K562 (cell line): ENCODE data around the gene NACC1. TPM values are rescaled to one million over a fixed set of nuclear protein-coding genes. Genes with fewer than 3 reads are reported as not detected.
A peak's percentile ranks its signal among the peaks of the same experiment; 100 is the strongest.

Experiments
- ARID1B ChIP-seq: fragments of 450-650 bp; IDR thresholded peaks from 2 replicates; pipeline ENCODE4 v1.6.1; 2016; ENCODE audit warnings: antibody characterized with exemption, mild to moderate bottlenecking, inconsistent platforms
- BDP1 ChIP-seq: IDR thresholded peaks from 3 replicates; pipeline ENCODE4 v1.6.1; 2011; ENCODE audit not compliant: insufficient read length, insufficient read depth
- EGR1 ChIP-seq: fragments of 450-650 bp; conservative IDR thresholded peaks from 2 replicates; pipeline ENCODE4 v1.6.1; 2017; ENCODE audit warnings: mild to moderate bottlenecking
- ESRRB ChIP-seq: fragments of 250-450 bp; sonication (Bioruptor Pico); IDR thresholded peaks from 2 replicates; pipeline ENCODE4 v1.5.0; 2020; ENCODE audit warnings: mild to moderate bottlenecking, moderate library complexity, borderline replicate concordance
- ETV5 ChIP-seq: sonication (generic); formaldehyde crosslinking; IDR thresholded peaks from 2 replicates; pipeline ENCODE4 v1.4.0; 2020; ENCODE audit warnings: low read depth, mild to moderate bottlenecking, missing genetic modification reagents
- HEY1 ChIP-seq: fragments of 250-450 bp; sonication (Bioruptor Pico); IDR thresholded peaks from 2 replicates; pipeline ENCODE4 v1.5.0; 2020; ENCODE audit warnings: mild to moderate bottlenecking, moderate library complexity, borderline replicate concordance
- ILF3 ChIP-seq: fragments of 450-650 bp; IDR thresholded peaks from 2 replicates; pipeline ENCODE4 v1.6.1; 2018; ENCODE audit warnings: antibody characterized with exemption, mild to moderate bottlenecking, moderate library complexity, borderline replicate concordance
- KLF10 ChIP-seq: fragments of 250-450 bp; sonication (Bioruptor Pico); IDR thresholded peaks from 2 replicates; pipeline ENCODE4 v1.6.1; 2021; ENCODE audit warnings: matching md5 sums
- PHB ChIP-seq: fragments of 250-450 bp; sonication (Bioruptor Pico); IDR thresholded peaks from 2 replicates; pipeline ENCODE4 v1.5.0; 2021
- PHF21A ChIP-seq: fragments of 450-650 bp; IDR thresholded peaks from 2 replicates; pipeline ENCODE4 v1.6.1; 2017; ENCODE audit warnings: low read depth, borderline replicate concordance
- PHF8 ChIP-seq: fragments of 200-600 bp; sonication (generic); IDR thresholded peaks from 2 replicates; pipeline ENCODE4 v1.6.1; 2012; ENCODE audit warnings: mixed run types, mild to moderate bottlenecking, inconsistent platforms, low read length, moderate library complexity, borderline replicate concordance
- SETDB1 ChIP-seq: IDR thresholded peaks from one replicate; pipeline ENCODE4 v1.6.1; 2012; ENCODE audit warnings: low read length, control low read depth, inconsistent platforms
- ZNF121 ChIP-seq: sonication (generic); formaldehyde crosslinking; conservative IDR thresholded peaks from 2 replicates; pipeline ENCODE4 v1.8.0; 2022; ENCODE audit warnings: missing genetic modification reagents
- polyA plus RNA-seq, 8 experiments: library from polyadenylated mRNA; depleted of rRNA in 4 of 8; stranded (reverse) in 5 of 8; unstranded in 3 of 8; fragments of >200 nt; fragmentation: Nextera tagmentation in 2 of 8; fragmentation: Illumina TruSeq in 1 of 8; extraction: Ambion mirVana in 2 of 8; extraction: Trizol in 1 of 8; gene quantifications; 2 replicates each; pipeline versions ENCODE4 v1.2.1 to v1.2.3, GENCODE V29; 2011 to 2014; ENCODE audit warnings: inconsistent platforms in 1 of 8, missing spikeins in 1 of 8
- total RNA-seq, 7 experiments: library from RNA; depleted of rRNA in 6 of 7; stranded (reverse); fragments of >200 nt in 6 of 7; fragmentation: Illumina TruSeq in 2 of 7; extraction: Trizol in 2 of 7; gene quantifications; 2 replicates each; pipeline versions ENCODE4 v1.2.1 to v1.2.3, GENCODE V29; 2011 to 2021; ENCODE audit warnings: low replicate concordance in 1 of 7
- TF ChIP-seq, protein P1 (sequence below): fragments of 250-450 bp; sonication (Bioruptor Pico); IDR thresholded peaks from 2 replicates; pipeline ENCODE4 v1.8.0; 2022; ENCODE audit warnings: inconsistent platforms, mild to moderate bottlenecking, moderate library complexity, borderline replicate concordance
- TF ChIP-seq, protein P2 (sequence below): fragments of 250-450 bp; sonication (Bioruptor Pico); IDR thresholded peaks from 2 replicates; pipeline ENCODE4 v1.5.0; 2021
- TF ChIP-seq, protein P3 (sequence below), 2 experiments: fragments of 450-650 bp in 1 of 2; sonication (generic) in 1 of 2; formaldehyde crosslinking in 1 of 2; IDR thresholded peaks; 2 replicates each; pipeline versions ENCODE4 v1.7.1 to v1.9.0; 2016 to 2022; ENCODE audit warnings: inconsistent platforms in 1 of 2, mild to moderate bottlenecking in 1 of 2, missing genetic modification reagents in 1 of 2

Gene NACC1
- total and polyA plus RNA-seq, 9 of the 15 experiments (the other 6 are each of a cell fraction or from before 2014, with no cell fraction given), result 0.04 to 96.6 (median 25.8) TPM

DNA sequence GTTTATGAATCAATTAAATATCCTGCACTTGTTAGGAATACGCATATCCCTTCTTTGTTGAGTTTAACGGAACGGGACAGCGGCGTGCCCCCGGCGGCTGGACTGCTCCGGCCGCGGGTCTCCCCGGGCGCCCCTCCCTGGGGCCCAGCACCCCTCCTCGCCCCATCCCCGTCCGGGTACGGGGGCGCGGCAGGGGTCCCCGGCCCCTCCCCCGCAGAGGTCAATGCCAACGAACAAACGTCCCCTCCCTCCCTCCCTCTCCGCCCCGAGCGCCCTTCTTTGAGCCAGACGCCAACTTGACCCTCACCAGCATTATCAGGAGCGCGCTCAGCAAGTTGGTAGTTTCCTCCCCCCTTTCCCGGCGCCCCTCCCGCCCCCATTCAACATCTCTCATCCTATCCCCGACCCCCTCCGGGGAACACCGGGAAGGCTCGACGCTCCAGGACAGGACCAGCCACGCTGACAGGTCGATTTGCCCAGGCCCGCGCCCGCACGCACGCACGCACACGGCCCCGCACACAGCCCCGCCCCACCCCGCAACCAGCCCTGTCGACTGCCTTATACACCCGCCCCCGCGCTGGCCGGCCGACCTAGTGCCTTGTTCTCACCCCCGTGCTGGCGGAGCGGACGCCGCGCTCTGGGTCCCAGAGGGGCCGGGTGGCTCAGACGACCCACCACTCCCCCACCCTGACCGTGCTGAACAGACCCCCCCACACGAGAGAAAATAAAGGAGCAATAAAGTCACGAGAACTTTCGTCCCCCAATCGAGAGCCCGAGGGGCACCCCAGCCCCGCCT, 20.4 kb upstream of the NACC1 start (continued):
- peak; percentile 84; the same call in 1 of the 2 replicates for TF ChIP-seq ESRRB (CRISPR knock-in tag)
- TF ChIP-seq ZNF121 (CRISPR knock-in tag), result no peak
- TF ChIP-seq ARID1B, result no peak
- TF ChIP-seq ETV5 (CRISPR knock-in tag), result 0 out of 2 replicates have a peak, but pooled peaks have one; percentile 6
- TF ChIP-seq, protein P1, sequence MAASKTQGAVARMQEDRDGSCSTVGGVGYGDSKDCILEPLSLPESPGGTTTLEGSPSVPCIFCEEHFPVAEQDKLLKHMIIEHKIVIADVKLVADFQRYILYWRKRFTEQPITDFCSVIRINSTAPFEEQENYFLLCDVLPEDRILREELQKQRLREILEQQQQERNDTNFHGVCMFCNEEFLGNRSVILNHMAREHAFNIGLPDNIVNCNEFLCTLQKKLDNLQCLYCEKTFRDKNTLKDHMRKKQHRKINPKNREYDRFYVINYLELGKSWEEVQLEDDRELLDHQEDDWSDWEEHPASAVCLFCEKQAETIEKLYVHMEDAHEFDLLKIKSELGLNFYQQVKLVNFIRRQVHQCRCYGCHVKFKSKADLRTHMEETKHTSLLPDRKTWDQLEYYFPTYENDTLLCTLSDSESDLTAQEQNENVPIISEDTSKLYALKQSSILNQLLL, result no peak
- TF ChIP-seq PHF8, result no peak; the same call in 1 of the 2 replicates
- TF ChIP-seq, protein P2, sequence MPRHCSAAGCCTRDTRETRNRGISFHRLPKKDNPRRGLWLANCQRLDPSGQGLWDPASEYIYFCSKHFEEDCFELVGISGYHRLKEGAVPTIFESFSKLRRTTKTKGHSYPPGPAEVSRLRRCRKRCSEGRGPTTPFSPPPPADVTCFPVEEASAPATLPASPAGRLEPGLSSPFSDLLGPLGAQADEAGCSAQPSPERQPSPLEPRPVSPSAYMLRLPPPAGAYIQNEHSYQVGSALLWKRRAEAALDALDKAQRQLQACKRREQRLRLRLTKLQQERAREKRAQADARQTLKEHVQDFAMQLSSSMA (CRISPR knock-in tag), result peak; percentile 66; the same call in 1 of the 2 replicates
- peak; percentile 91 for TF ChIP-seq EGR1
- no peak for TF ChIP-seq SETDB1
- TF ChIP-seq, protein P3, sequence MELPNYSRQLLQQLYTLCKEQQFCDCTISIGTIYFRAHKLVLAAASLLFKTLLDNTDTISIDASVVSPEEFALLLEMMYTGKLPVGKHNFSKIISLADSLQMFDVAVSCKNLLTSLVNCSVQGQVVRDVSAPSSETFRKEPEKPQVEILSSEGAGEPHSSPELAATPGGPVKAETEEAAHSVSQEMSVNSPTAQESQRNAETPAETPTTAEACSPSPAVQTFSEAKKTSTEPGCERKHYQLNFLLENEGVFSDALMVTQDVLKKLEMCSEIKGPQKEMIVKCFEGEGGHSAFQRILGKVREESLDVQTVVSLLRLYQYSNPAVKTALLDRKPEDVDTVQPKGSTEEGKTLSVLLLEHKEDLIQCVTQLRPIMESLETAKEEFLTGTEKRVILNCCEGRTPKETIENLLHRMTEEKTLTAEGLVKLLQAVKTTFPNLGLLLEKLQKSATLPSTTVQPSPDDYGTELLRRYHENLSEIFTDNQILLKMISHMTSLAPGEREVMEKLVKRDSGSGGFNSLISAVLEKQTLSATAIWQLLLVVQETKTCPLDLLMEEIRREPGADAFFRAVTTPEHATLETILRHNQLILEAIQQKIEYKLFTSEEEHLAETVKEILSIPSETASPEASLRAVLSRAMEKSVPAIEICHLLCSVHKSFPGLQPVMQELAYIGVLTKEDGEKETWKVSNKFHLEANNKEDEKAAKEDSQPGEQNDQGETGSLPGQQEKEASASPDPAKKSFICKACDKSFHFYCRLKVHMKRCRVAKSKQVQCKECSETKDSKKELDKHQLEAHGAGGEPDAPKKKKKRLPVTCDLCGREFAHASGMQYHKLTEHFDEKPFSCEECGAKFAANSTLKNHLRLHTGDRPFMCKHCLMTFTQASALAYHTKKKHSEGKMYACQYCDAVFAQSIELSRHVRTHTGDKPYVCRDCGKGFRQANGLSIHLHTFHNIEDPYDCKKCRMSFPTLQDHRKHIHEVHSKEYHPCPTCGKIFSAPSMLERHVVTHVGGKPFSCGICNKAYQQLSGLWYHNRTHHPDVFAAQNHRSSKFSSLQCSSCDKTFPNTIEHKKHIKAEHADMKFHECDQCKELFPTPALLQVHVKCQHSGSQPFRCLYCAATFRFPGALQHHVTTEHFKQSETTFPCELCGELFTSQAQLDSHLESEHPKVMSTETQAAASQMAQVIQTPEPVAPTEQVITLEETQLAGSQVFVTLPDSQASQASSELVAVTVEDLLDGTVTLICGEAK (IDR thresholded peaks at IDR 0.05), result no peak
- TF ChIP-seq, protein P3 (CRISPR knock-in tag; IDR thresholded peaks at IDR 0.05), result no peak
- TF ChIP-seq HEY1 (CRISPR knock-in tag), result peak; percentile 82; the same call in 1 of the 2 replicates
- no peak for TF ChIP-seq BDP1
- peak; percentile 94 for TF ChIP-seq PHB (CRISPR knock-in tag)
- TF ChIP-seq KLF10 (CRISPR knock-in tag), result peak; percentile 86
- peak; percentile 82; the same call in 1 of the 2 replicates for TF ChIP-seq ILF3
- TF ChIP-seq PHF21A, result no peak
